KMS-11 (cell line): Measurements from ENCODE around the gene ST14.

Experiments used
- H2AFZ ChIP-seq: fragments of 200-600 bp; sonication (generic); 2 replicates; pipeline ENCODE4 v1.6.1; 2016; ENCODE audit warnings: antibody characterized with exemption, mixed run types, low read depth
- H3K27ac ChIP-seq: fragments of 200-600 bp; sonication (generic); 2 replicates; pipeline ENCODE4 v1.6.1; 2016; ENCODE audit warnings: mild to moderate bottlenecking, mixed run types
- H3K27me3 ChIP-seq: fragments of 200-600 bp; sonication (generic); 2 replicates; pipeline ENCODE4 v1.6.1; 2017; ENCODE audit warnings: mild to moderate bottlenecking, low read depth, mixed run types, moderate library complexity; ENCODE audit not compliant: insufficient read depth
- H3K36me3 ChIP-seq: fragments of 200-600 bp; sonication (generic); 2 replicates; pipeline ENCODE4 v1.6.1; 2017; ENCODE audit warnings: mild to moderate bottlenecking, mixed run types; ENCODE audit not compliant: insufficient read depth
- H3K4me1 ChIP-seq: fragments of 200-600 bp; sonication (generic); 2 replicates; pipeline ENCODE4 v1.6.1; 2016; ENCODE audit warnings: mild to moderate bottlenecking, low read depth, mixed run types; ENCODE audit not compliant: poor library complexity, severe bottlenecking
- H3K4me2 ChIP-seq: fragments of 200-600 bp; sonication (generic); 2 replicates; pipeline ENCODE4 v1.7.0; 2016; ENCODE audit warnings: mild to moderate bottlenecking, mixed run types
- H3K4me3 ChIP-seq: fragments of 200-600 bp; sonication (generic); IDR thresholded peaks from 2 replicates; pipeline ENCODE4 v1.6.1; 2017; ENCODE audit warnings: low read depth, low read length, mixed read lengths; ENCODE audit not compliant: insufficient read depth
- H3K79me2 ChIP-seq: fragments of 200-600 bp; sonication (generic); 2 replicates; pipeline ENCODE4 v1.6.1; 2016; ENCODE audit warnings: low read depth, mixed run types; ENCODE audit not compliant: insufficient read depth
- H3K9ac ChIP-seq: fragments of 200-600 bp; sonication (generic); 2 replicates; pipeline ENCODE4 v1.6.1; 2016; ENCODE audit warnings: mild to moderate bottlenecking, mixed run types
- H4K20me1 ChIP-seq: fragments of 200-600 bp; sonication (generic); 2 replicates; pipeline ENCODE4 v1.6.1; 2016; ENCODE audit warnings: mild to moderate bottlenecking, mixed run types; ENCODE audit not compliant: insufficient read depth
- TF ChIP-seq, protein P1 (sequence below): fragments of 200-600 bp; sonication (generic); conservative IDR thresholded peaks from 2 replicates; pipeline ENCODE4 v1.6.1; 2017; ENCODE audit warnings: low read depth, mild to moderate bottlenecking, antibody characterized with exemption, low read length, moderate library complexity, mixed read lengths

ST14 gene

DNA sequence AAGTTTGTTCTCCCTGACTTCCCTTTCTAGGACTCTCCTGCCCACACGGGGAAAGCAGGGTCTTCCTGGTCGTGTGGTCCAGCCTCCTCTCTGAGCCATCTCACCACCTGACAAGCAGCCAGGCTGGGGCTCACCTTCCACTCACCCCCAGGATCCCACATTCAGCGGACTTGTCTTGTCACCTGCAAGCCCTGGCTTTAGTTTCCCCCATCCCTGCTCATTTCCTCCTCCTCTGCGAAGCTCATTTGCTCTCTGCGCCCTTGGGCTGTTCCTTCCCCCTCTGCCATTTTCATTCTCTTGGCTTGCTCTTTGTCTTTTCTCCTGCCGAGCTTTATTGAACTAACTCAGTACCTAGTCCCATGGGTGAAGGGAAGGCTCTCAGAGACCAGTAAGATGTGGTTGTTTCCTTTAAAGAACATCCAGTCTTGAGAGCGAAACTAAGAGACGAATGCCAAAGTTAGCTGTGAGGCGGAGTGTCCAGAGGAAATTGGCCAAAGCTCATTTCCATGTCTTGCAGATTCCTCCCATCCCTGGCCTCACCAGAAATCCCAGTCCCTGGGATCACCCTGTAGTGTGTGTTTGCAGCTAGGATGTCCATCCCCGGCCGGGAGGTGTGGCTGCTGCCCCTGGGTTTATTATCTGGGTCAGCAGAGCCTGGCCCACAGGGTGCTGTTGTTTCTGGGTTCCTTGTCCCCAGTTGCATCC lies 2.0 kb downstream of the ST14 start:
- Histone ChIP-seq H3K27me3 (peaks cover 4% of the 10 kb centered on the region; the same call in 1 of the 2 replicates), H3K4me3 (no peak overlapping the region), H4K20me1 (no peaks in the 10 kb centered on the region), H3K36me3 (no peaks in the 10 kb centered on the region), H3K9ac (peak overlapping the region; percentile 84; the same call in 1 of the 2 replicates), H2AFZ (no peak overlapping the region), H3K27ac (peak overlapping the region; percentile 99), H3K79me2 (peaks cover 61% of the 10 kb centered on the region), H3K4me1 (peaks cover 49% of the 10 kb centered on the region), H3K4me2 (peak overlapping the region; percentile 78)
- TF ChIP-seq, protein P1, sequence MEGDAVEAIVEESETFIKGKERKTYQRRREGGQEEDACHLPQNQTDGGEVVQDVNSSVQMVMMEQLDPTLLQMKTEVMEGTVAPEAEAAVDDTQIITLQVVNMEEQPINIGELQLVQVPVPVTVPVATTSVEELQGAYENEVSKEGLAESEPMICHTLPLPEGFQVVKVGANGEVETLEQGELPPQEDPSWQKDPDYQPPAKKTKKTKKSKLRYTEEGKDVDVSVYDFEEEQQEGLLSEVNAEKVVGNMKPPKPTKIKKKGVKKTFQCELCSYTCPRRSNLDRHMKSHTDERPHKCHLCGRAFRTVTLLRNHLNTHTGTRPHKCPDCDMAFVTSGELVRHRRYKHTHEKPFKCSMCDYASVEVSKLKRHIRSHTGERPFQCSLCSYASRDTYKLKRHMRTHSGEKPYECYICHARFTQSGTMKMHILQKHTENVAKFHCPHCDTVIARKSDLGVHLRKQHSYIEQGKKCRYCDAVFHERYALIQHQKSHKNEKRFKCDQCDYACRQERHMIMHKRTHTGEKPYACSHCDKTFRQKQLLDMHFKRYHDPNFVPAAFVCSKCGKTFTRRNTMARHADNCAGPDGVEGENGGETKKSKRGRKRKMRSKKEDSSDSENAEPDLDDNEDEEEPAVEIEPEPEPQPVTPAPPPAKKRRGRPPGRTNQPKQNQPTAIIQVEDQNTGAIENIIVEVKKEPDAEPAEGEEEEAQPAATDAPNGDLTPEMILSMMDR = no peak

DNA sequence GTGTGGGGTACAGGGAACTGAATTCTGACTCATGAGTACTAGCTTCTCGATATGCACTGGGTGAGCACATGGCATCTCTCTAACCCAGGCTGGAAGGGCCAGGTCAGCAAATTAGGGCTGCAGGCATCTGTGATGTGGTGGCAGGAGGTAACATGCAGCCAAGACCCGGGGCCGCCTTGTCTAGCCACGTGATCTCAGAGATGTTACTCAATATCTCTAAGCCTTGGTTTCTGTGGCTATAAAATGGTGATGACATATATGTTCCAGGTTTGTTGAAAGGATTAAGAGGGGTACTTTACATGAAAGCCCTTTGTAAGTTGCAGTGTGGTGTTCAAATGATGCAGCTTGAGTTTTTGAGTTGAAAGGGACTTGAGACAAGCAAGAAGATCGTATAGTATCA lies 3.2 kb downstream of the ST14 start:
- H3K27me3 ChIP-seq = peaks cover 4% of the 10 kb centered on the region; the same call in 1 of the 2 replicates
- H3K27ac ChIP-seq = peak overlapping the region; percentile 99
- H3K79me2 ChIP-seq = peaks cover 73% of the 10 kb centered on the region

DNA sequence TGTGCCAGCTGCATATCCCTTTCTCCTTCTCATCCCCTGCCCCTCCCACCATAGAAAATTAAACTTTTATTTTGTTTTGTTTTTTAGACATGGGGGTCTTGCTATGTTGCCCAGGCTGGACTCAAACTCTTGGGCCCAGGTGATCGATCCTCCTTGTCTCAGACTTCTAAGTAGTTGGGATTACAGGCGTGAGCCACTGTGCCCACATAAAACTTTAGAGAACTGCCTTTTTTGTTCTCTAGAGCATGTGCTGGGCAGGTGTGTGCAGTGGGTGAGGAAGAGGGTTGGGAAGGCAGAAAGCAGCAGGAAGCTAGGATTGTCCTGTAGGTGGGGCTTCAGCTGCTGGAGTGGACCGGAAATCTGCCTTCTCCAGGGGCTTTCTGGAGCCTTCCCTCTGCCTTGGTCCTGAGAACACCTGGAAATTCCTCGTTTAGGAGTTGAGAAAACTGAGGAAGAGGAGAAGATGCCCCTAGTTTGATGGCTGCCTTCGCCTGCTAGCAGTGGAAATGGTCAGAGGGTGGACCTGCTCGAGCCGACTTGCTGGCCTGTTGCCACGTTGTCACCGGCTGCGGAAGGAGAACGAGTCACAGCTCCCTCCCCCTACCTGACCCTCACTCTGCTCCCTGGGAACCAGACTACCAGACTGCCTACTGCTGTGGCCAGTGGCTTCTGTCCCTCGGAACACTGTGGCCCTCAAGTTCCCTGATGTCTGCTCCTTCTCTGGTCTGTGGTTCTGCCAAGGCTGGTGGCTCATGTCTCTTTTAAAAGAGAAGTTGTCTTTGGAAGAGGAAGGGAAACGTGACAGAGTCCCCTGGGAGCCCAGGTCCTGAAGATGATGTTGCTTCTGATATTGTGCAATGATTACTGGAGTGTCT lies 4.0 kb downstream of the ST14 start:
- Histone ChIP-seq H4K20me1 (no peaks in the 10 kb centered on the region), H3K9ac (peak overlapping the region; percentile 84; the same call in 1 of the 2 replicates), H3K27ac (peak overlapping the region; percentile 99), H3K36me3 (no peaks in the 10 kb centered on the region), H2AFZ (no peak overlapping the region), H3K4me1 (peaks cover 49% of the 10 kb centered on the region), H3K4me3 (no peak overlapping the region), H3K27me3 (no peaks in the 10 kb centered on the region; the same call in 1 of the 2 replicates), H3K4me2 (peak overlapping the region; percentile 66), H3K79me2 (peaks cover 81% of the 10 kb centered on the region)
- TF ChIP-seq, protein P1 = no peak

More for the DNA sequence above, 3.2 kb downstream of the ST14 start:
- no peaks in the 10 kb centered on the region for H4K20me1 ChIP-seq
- peaks cover 49% of the 10 kb centered on the region for H3K4me1 ChIP-seq
- peak overlapping the region; percentile 84 for H3K9ac ChIP-seq
- H3K36me3 ChIP-seq = no peaks in the 10 kb centered on the region
- H3K4me2 ChIP-seq = peak overlapping the region; percentile 78
- H3K4me3 ChIP-seq = no peak overlapping the region
- no peak overlapping the region for H2AFZ ChIP-seq
- TF ChIP-seq, protein P1 = no peak

DNA sequence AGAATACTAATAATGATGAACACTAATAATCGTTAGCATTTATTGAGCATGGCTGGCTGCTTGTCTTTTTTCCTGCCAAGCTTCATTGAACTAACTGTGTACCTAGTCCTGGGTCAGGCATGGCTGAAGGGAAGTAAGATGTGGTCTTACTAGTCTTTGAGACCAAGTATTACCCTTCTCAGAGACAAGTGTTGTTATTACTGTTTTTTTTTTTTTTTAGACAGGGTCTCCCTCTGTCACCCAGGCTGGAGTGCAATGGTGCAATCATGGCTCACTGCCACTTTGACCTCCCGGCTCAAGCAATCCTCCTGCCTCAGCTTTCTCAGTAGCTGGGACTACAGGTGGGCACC lies 4.6 kb downstream of the ST14 start:
- Histone ChIP-seq H3K9ac (no peak overlapping the region), H3K79me2 (peaks cover 85% of the 10 kb centered on the region), H4K20me1 (no peaks in the 10 kb centered on the region), H3K27ac (no peak overlapping the region; the same call in 1 of the 2 replicates), H3K36me3 (no peaks in the 10 kb centered on the region), H3K4me3 (no peak overlapping the region), H3K4me2 (peak overlapping the region; percentile 66; the same call in 1 of the 2 replicates), H3K27me3 (no peaks in the 10 kb centered on the region), H3K4me1 (peaks cover 49% of the 10 kb centered on the region), H2AFZ (no peak overlapping the region)
- TF ChIP-seq, protein P1 = no peak
